Stomach smooth muscle (tissue), 2 donors: ENCODE data around the gene CYP20A1.
"Not testable (repeated sequence)": the region's sequence is repeated elsewhere in the genome, so short reads cannot be mapped to it uniquely, and the experiment has no call there.

ENCODE experiments used
- H3K27ac ChIP-seq: one replicate; pipeline ENCODE4 v1.7.0; 2013; ENCODE audit warnings: mild to moderate bottlenecking, low read length, inconsistent platforms
- H3K27me3 ChIP-seq, 2 donors: one replicate each; pipeline ENCODE4 v1.7.0; 2013; ENCODE audit warnings: low read length in 2 of 2; ENCODE audit not compliant: insufficient read depth in 2 of 2, control insufficient read depth in 1 of 2
- H3K36me3 ChIP-seq, 2 donors: one replicate each; pipeline ENCODE4 v1.7.0; 2013; ENCODE audit warnings: low read length in 2 of 2; ENCODE audit not compliant: control insufficient read depth in 2 of 2, insufficient read depth in 2 of 2
- H3K4me1 ChIP-seq: one replicate; pipeline ENCODE4 v1.7.0; 2013; ENCODE audit warnings: low read length; ENCODE audit not compliant: control insufficient read depth, insufficient read depth
- H3K4me3 ChIP-seq, 2 donors: one replicate each; pipeline ENCODE4 v1.7.0; 2013; ENCODE audit warnings: low read length in 2 of 2
- H3K9ac ChIP-seq, 2 donors: one replicate each; pipeline ENCODE4 v1.7.0; 2013; ENCODE audit warnings: low read length in 2 of 2, mild to moderate bottlenecking in 1 of 2
- H3K9me3 ChIP-seq, 2 donors: one replicate each; pipeline ENCODE4 v1.7.0; 2013; ENCODE audit warnings: low read length in 2 of 2; ENCODE audit not compliant: control insufficient read depth in 2 of 2
- donor health status: healthy.
- donor health status: Pancreatic carcinoma.

CYP20A1 gene

GRCh38 chr2:203237346-203238238 is 1.2 kb upstream of the CYP20A1 start:
- no peaks in the 10 kb centered on the region for H3K27me3 ChIP-seq
- peaks cover 0 to 2% of the 10 kb centered on the region in 2 donors for H3K36me3 ChIP-seq
- H3K4me3 ChIP-seq = peak overlapping the region in 1 of 2 donors; percentile 97
- H3K4me1 ChIP-seq = peaks cover 3% of the 10 kb centered on the region
- peak overlapping the region; percentile 92 for H3K27ac ChIP-seq
- H3K9ac ChIP-seq = peak overlapping the region; percentile 42 to 85
- H3K9me3 ChIP-seq = no peaks in the 10 kb centered on the region

- Histone ChIP-seq H3K36me3 (peaks cover 0 to 4% of the 10 kb centered on the region in 2 donors), H3K27me3 (no peaks in the 10 kb centered on the region), H3K4me1 (peaks cover 3% of the 10 kb centered on the region), H3K27ac (peak overlapping the region; percentile 92), H3K4me3 (peak overlapping the region; percentile 80 to 97), H3K9me3 (no peaks in the 10 kb centered on the region), H3K9ac (peak overlapping the region; percentile 80 to 85)
Measured at GRCh38 chr2:203238292-203238703, 520 bp upstream of the CYP20A1 start.

GRCh38 chr2:203240491-203240890 is 1.7 kb downstream of the CYP20A1 start:
- H3K9me3 ChIP-seq = no peaks in the 10 kb centered on the region
- peaks cover 3% of the 10 kb centered on the region for H3K4me1 ChIP-seq
- H3K36me3 ChIP-seq = peaks cover 0 to 4% of the 10 kb centered on the region in 2 donors
- H3K27ac ChIP-seq = no peak overlapping the region
- no peak overlapping the region for H3K9ac ChIP-seq
- no peak overlapping the region for H3K4me3 ChIP-seq
- no peaks in the 10 kb centered on the region for H3K27me3 ChIP-seq

GRCh38 chr2:203242518-203242917 is 3.7 kb downstream of the CYP20A1 start:
- Histone ChIP-seq H3K27me3 (no peaks in the 10 kb centered on the region), H3K9me3 (no peaks in the 10 kb centered on the region), H3K27ac (no peak overlapping the region), H3K36me3 (peaks cover 5 to 6% of the 10 kb centered on the region in 2 donors), H3K4me1 (peaks cover 3% of the 10 kb centered on the region), H3K9ac (no peak overlapping the region), H3K4me3 (no peak overlapping the region)

GRCh38 chr2:203246646-203247045 is 7.8 kb downstream of the CYP20A1 start:
- Histone ChIP-seq H3K9me3 (no peaks in the 10 kb centered on the region), H3K4me1 (no peaks in the 10 kb centered on the region), H3K27me3 (no peaks in the 10 kb centered on the region), H3K4me3 (no peak overlapping the region), H3K27ac (no peak overlapping the region), H3K9ac (no peak overlapping the region), H3K36me3 (peaks cover 8 to 10% of the 10 kb centered on the region in 2 donors)

GRCh38 chr2:203252818-203253217 is 14.0 kb downstream of the CYP20A1 start:
- H3K4me1 ChIP-seq = no peaks in the 10 kb centered on the region
- no peaks in the 10 kb centered on the region for H3K27me3 ChIP-seq
- H3K27ac ChIP-seq = no peak overlapping the region
- no peaks in the 10 kb centered on the region for H3K9me3 ChIP-seq
- H3K36me3 ChIP-seq = peaks cover 14 to 19% of the 10 kb centered on the region in 2 donors
- no peak overlapping the region for H3K4me3 ChIP-seq
- no peak overlapping the region for H3K9ac ChIP-seq

GRCh38 chr2:203253422-203254095 is 14.7 kb downstream of the CYP20A1 start:
- H3K36me3 ChIP-seq = peaks cover 15 to 17% of the 10 kb centered on the region in 2 donors
- H3K27ac ChIP-seq = not testable (repeated sequence)

GRCh38 chr2:203261326-203262159 is 22.7 kb downstream of the CYP20A1 start:
- Histone ChIP-seq H3K9ac (no peak overlapping the region), H3K4me3 (no peak overlapping the region), H3K4me1 (no peaks in the 10 kb centered on the region), H3K9me3 (no peaks in the 10 kb centered on the region), H3K27ac (no peak overlapping the region), H3K27me3 (no peaks in the 10 kb centered on the region), H3K36me3 (peaks cover 7 to 12% of the 10 kb centered on the region in 2 donors)

More at GRCh38 chr2:203253422-203254095, 14.7 kb downstream of the CYP20A1 start:
- not testable (repeated sequence) for H3K9ac ChIP-seq, H3K9me3 ChIP-seq, H3K4me3 ChIP-seq, H3K4me1 ChIP-seq, H3K27me3 ChIP-seq

GRCh38 chr2:203279288-203279687 is 40.5 kb downstream of the CYP20A1 start:
- no peaks in the 10 kb centered on the region for H3K27me3 ChIP-seq
- no peak overlapping the region for H3K4me3 ChIP-seq
- peaks cover 16 to 29% of the 10 kb centered on the region in 2 donors for H3K36me3 ChIP-seq
- no peak overlapping the region for H3K9ac ChIP-seq
- H3K4me1 ChIP-seq = no peaks in the 10 kb centered on the region
- H3K9me3 ChIP-seq = no peaks in the 10 kb centered on the region
- no peak overlapping the region for H3K27ac ChIP-seq

GRCh38 chr2:203280428-203281064 is 41.7 kb downstream of the CYP20A1 start:
- Histone ChIP-seq H3K36me3 (peaks cover 16 to 29% of the 10 kb centered on the region in 2 donors), H3K9me3 (no peaks in the 10 kb centered on the region), H3K27me3 (no peaks in the 10 kb centered on the region), H3K9ac (no peak overlapping the region), H3K27ac (no peak overlapping the region), H3K4me3 (no peak overlapping the region), H3K4me1 (no peaks in the 10 kb centered on the region)
